Esophagus muscularis mucosa (tissue), 4 donors: ENCODE results near the gene SPATA7.

Source experiments
- CTCF ChIP-seq, 3 experiments: fragments of 200-600 bp in 2 of 3; fragments of 450-650 bp in 1 of 3; sonication (generic) in 2 of 3; IDR thresholded peaks; one replicate each; pipeline ENCODE4 v1.5.1; 2017 to 2019; ENCODE audit warnings: antibody characterized with exemption in 3 of 3, mild to moderate bottlenecking in 2 of 3, moderate library complexity in 1 of 3
- EP300 ChIP-seq: sonication (generic); formaldehyde crosslinking; IDR thresholded peaks from one replicate; pipeline ENCODE4 v1.6.1; 2017; ENCODE audit warnings: antibody characterized with exemption
- POLR2A ChIP-seq: fragments of 450-650 bp; IDR thresholded peaks from one replicate; pipeline ENCODE4 v1.6.1; 2017; ENCODE audit warnings: antibody characterized with exemption, moderate library complexity, mild to moderate bottlenecking, low read depth
- POLR2AphosphoS5 ChIP-seq, 2 donors: sonication (generic); formaldehyde crosslinking; IDR thresholded peaks; one replicate each; pipeline ENCODE4 v1.6.1; 2017; ENCODE audit warnings: antibody characterized with exemption in 2 of 2

DNA sequence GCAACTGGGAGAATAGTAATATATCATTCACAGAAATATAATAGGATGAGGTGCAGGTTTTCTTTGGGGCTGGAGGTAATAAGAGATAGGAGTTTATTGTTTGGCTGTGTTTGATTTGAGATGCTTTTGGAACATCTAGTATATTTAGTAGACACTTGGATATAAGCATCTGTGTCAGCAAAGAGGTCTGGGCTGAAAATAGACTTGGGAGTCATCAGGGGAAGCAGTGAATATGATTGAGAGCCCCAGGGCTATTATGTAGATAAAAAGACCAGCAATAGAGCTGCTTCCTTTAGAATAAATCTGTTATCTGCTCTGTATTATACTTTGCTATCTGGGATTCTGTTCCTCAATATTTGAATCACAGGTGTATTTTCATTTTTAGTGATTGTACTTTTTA is 36.6 kb downstream of the SPATA7 start:
- TF ChIP-seq POLR2AphosphoS5 (IDR thresholded peaks at IDR 0.05): no peak
- TF ChIP-seq POLR2A: no peak
- no peak for TF ChIP-seq CTCF (IDR thresholded peaks at IDR 0.05)
- TF ChIP-seq EP300: no peak
